NCI-H1694 (cell line): ENCODE results near the gene TMA7B.
"Not testable (repeated sequence)": the region's sequence is repeated elsewhere in the genome, so short reads cannot be mapped to it uniquely, and the experiment has no call there.

Experiments used
- DNase-seq: peaks from one replicate; lab custom pipeline; 2025; lab: John Stamatoyannopoulos, UW

Gene TMA7B

GRCh38 chr22:39983346-39983745, 23.1 kb downstream of the TMA7B start:
- no peak for DNase-seq

- DNase-seq = no peak
Measured at GRCh38 chr22:39984006-39984405, 23.8 kb downstream of the TMA7B start.

GRCh38 chr22:39984746-39985145, 24.5 kb downstream of the TMA7B start:
- DNase-seq = no peak

- no peak for DNase-seq
Measured at GRCh38 chr22:39985383-39986035, 25.3 kb downstream of the TMA7B start.

GRCh38 chr22:39988386-39989114, 28.4 kb downstream of the TMA7B start:
- DNase-seq = no peak

- no peak for DNase-seq
Measured at GRCh38 chr22:39989633-39990032, 29.4 kb downstream of the TMA7B start.

GRCh38 chr22:39990686-39991085, 30.5 kb downstream of the TMA7B start:
- DNase-seq = no peak

- DNase-seq = no peak
Measured at GRCh38 chr22:39991159-39991860, 31.1 kb downstream of the TMA7B start.

- no peak for DNase-seq
Measured at GRCh38 chr22:39992088-39992826, 32.1 kb downstream of the TMA7B start.

- not testable (repeated sequence) for DNase-seq
Measured at GRCh38 chr22:39992894-39993293, 32.7 kb downstream of the TMA7B start.

- no peak for DNase-seq
Measured at GRCh38 chr22:39994041-39994565, 33.9 kb downstream of the TMA7B start.

GRCh38 chr22:39994566-39995392, 34.6 kb downstream of the TMA7B start, which contains the start of gene FAM83F:
Gene FAM83F (plus strand): TSS chr22:39994954. CDS start chr22:39995043, 89 bp downstream.
- DNase-seq = no peak

GRCh38 chr22:39995393-39996252, 35.4 kb downstream of the TMA7B start:
- no peak for DNase-seq

GRCh38 chr22:39996732-39997131, 36.5 kb downstream of the TMA7B start:
- no peak for DNase-seq

- no peak for DNase-seq
Measured at GRCh38 chr22:39997421-39997820, 37.2 kb downstream of the TMA7B start.

GRCh38 chr22:39997939-39998726, 37.9 kb downstream of the TMA7B start:
- no peak for DNase-seq

GRCh38 chr22:39999144-39999757, 39.1 kb downstream of the TMA7B start:
- DNase-seq = no peak

GRCh38 chr22:40000171-40000570, 40.0 kb downstream of the TMA7B start:
- DNase-seq = no peak

- DNase-seq = no peak
Measured at GRCh38 chr22:40001106-40001505, 40.9 kb downstream of the TMA7B start.
